H1 (cell line): ENCODE results near the gene PTPRG. TPM values are rescaled to one million over a fixed set of nuclear protein-coding genes. Genes with fewer than 3 reads are reported as not detected.

ENCODE experiments used
- CTCF ChIA-PET: fragments of 300-600 bp; sonication (Branson Sonifier 250); formaldehyde crosslinking; loops from one replicate; lab custom pipeline; 2021; ENCODE audit not compliant: partially characterized antibody; lab: Charles Lee
- POLR2A ChIA-PET: fragments of 300-600 bp; sonication (Branson Sonifier 250); formaldehyde crosslinking; loops from one replicate; lab custom pipeline; 2021; ENCODE audit warnings: inconsistent platforms; ENCODE audit not compliant: partially characterized antibody; lab: Charles Lee
- DNase-seq, 2 experiments: peaks; one replicate each; pipeline versions ENCODE4 v3.0.0 to v3.0.0-alpha.2; 2010 to 2022; ENCODE audit warnings: low spot score in 2 of 2, low read depth in 1 of 2, mixed read lengths in 1 of 2
- FAIRE-seq: peaks from 2 replicates; lab custom pipeline; 2011; peaks lifted over from hg19 to GRCh38; lab: Jason Lieb, UNC
- H2AFZ ChIP-seq: 2 replicates; pipeline ENCODE4 v1.8.1; 2012; ENCODE audit warnings: low read length, inconsistent platforms
- H2AK5ac ChIP-seq: 2 replicates; pipeline ENCODE4 v1.6.1; 2013; ENCODE audit warnings: low read depth, low read length
- H2BK120ac ChIP-seq: replicated peaks from 2 replicates; pipeline ENCODE3; 2013; ENCODE audit warnings: low read depth, low read length, inconsistent platforms
- H2BK12ac ChIP-seq: 2 replicates; pipeline ENCODE4 v1.6.1; 2013; ENCODE audit warnings: low read depth, low read length
- H2BK15ac ChIP-seq: 2 replicates; pipeline ENCODE4 v1.6.1; 2013; ENCODE audit warnings: low read length
- H2BK20ac ChIP-seq: 2 replicates; pipeline ENCODE4 v1.6.1; 2013; ENCODE audit warnings: low read length
- H2BK5ac ChIP-seq: 2 replicates; pipeline ENCODE4 v1.6.1; 2013; ENCODE audit warnings: low read depth, low read length
- H3K14ac ChIP-seq: 2 replicates; pipeline ENCODE4 v1.6.1; 2013; ENCODE audit warnings: inconsistent platforms; ENCODE audit not compliant: insufficient read length
- H3K18ac ChIP-seq: 2 replicates; pipeline ENCODE4 v1.6.1; 2013; ENCODE audit warnings: low read length; ENCODE audit errors: extremely low read depth
- H3K23ac ChIP-seq: 2 replicates; pipeline ENCODE4 v1.6.1; 2013; ENCODE audit warnings: inconsistent platforms; ENCODE audit not compliant: insufficient read length
- H3K23me2 ChIP-seq: 2 replicates; pipeline ENCODE4 v1.6.1; 2013; ENCODE audit warnings: low read depth, low read length
- H3K27ac ChIP-seq: 2 replicates; pipeline ENCODE4 v1.6.1; 2011; ENCODE audit warnings: low read depth, low read length, inconsistent platforms
- H3K27me3 ChIP-seq, 4 experiments: replicated peaks in 1 of 4; 1 replicate in 1 of 4; 2 replicates in 3 of 4; pipeline versions ENCODE4 v1.6.1 to v1.8.1; 2011 to 2013; ENCODE audit warnings: low read length in 3 of 4, mild to moderate bottlenecking in 3 of 4, inconsistent platforms in 2 of 4, mixed read lengths in 2 of 4, moderate library complexity in 1 of 4; ENCODE audit not compliant: control insufficient read depth in 3 of 4, insufficient read depth in 3 of 4; ENCODE audit errors: extremely low read depth in 1 of 4
- H3K36me3 ChIP-seq, 4 experiments: 2 replicates each; pipeline versions ENCODE4 v1.6.1 to v1.8.1; 2011 to 2013; ENCODE audit warnings: mild to moderate bottlenecking in 4 of 4, low read length in 3 of 4, moderate library complexity in 2 of 4, control low read depth in 1 of 4, inconsistent platforms in 1 of 4; ENCODE audit not compliant: insufficient read depth in 4 of 4, control insufficient read depth in 2 of 4
- H3K4ac ChIP-seq: replicated peaks from 2 replicates; pipeline ENCODE3; 2013; ENCODE audit warnings: low read length, low read depth, mixed read lengths, inconsistent platforms; ENCODE audit not compliant: insufficient read length
- H3K4me1 ChIP-seq, 4 experiments: replicated peaks in 1 of 4; 1 replicate in 1 of 4; 2 replicates in 3 of 4; pipeline versions ENCODE4 v1.6.1 to v1.8.1; 2011 to 2013; ENCODE audit warnings: low read length in 3 of 4, inconsistent platforms in 2 of 4, mixed read lengths in 1 of 4; ENCODE audit not compliant: insufficient read depth in 4 of 4, control insufficient read depth in 3 of 4
- H3K4me2 ChIP-seq, 2 experiments: 2 replicates each; pipeline versions ENCODE4 v1.6.1 to v1.8.1; 2011 to 2013; ENCODE audit warnings: low read depth in 2 of 2, low read length in 2 of 2, control low read depth in 1 of 2, inconsistent platforms in 1 of 2, mild to moderate bottlenecking in 1 of 2; ENCODE audit not compliant: insufficient read depth in 1 of 2
- H3K4me3 ChIP-seq, 4 experiments: fragments of 200-600, 300-600 bp in 1 of 4; sonication (generic), shearing (Covaris generic), sonication (Bioruptor Twin) in 1 of 4; 2 replicates each; pipeline versions ENCODE4 v1.5.1 to v1.8.1; 2011 to 2016; ENCODE audit warnings: low read length in 4 of 4, low read depth in 3 of 4, control low read depth in 2 of 4, inconsistent platforms in 2 of 4, mild to moderate bottlenecking in 2 of 4, mixed read lengths in 1 of 4, moderate library complexity in 1 of 4; ENCODE audit not compliant: insufficient read depth in 2 of 4; ENCODE audit errors: extremely low read depth in 1 of 4
- H3K56ac ChIP-seq: replicated peaks from 2 replicates; pipeline ENCODE3; 2013; ENCODE audit warnings: low read depth, mild to moderate bottlenecking, mixed read lengths, low read length, inconsistent platforms; ENCODE audit not compliant: insufficient read length
- H3K79me1 ChIP-seq: 2 replicates; pipeline ENCODE4 v1.6.1; 2013; ENCODE audit warnings: low read depth, low read length, control low read depth
- H3K79me2 ChIP-seq, 2 experiments: 2 replicates each; pipeline versions ENCODE4 v1.6.1 to v1.8.1; 2012 to 2013; ENCODE audit warnings: low read length in 2 of 2, mild to moderate bottlenecking in 2 of 2, inconsistent platforms in 1 of 2; ENCODE audit not compliant: insufficient read depth in 2 of 2, control insufficient read depth in 1 of 2
- H3K9ac ChIP-seq, 4 experiments: replicated peaks in 1 of 4; 1 replicate in 1 of 4; 2 replicates in 3 of 4; pipeline versions ENCODE4 v1.6.1 to v1.8.1; 2011 to 2013; ENCODE audit warnings: low read depth in 3 of 4, low read length in 3 of 4, control low read depth in 2 of 4, mild to moderate bottlenecking in 2 of 4, moderate library complexity in 2 of 4, inconsistent platforms in 1 of 4; ENCODE audit errors: extremely low read depth in 1 of 4
- H3K9me3 ChIP-seq, 2 experiments: 2 replicates each; pipeline versions ENCODE4 v1.6.1 to v1.8.1; 2012 to 2013; ENCODE audit warnings: mild to moderate bottlenecking in 2 of 2, moderate library complexity in 2 of 2, control low read depth in 1 of 2, inconsistent platforms in 1 of 2, low read depth in 1 of 2, low read length in 1 of 2, mixed read lengths in 1 of 2; ENCODE audit not compliant: insufficient read depth in 2 of 2
- H4K20me1 ChIP-seq, 2 experiments: replicated peaks in 1 of 2; 2 replicates each; pipeline versions ENCODE3 to v1.8.1; 2011 to 2013; ENCODE audit warnings: inconsistent platforms in 2 of 2, low read length in 2 of 2, mild to moderate bottlenecking in 1 of 2; ENCODE audit not compliant: insufficient read depth in 2 of 2, control insufficient read depth in 1 of 2
- H4K5ac ChIP-seq: 2 replicates; pipeline ENCODE4 v1.6.1; 2013; ENCODE audit warnings: low read length, low read depth, mixed read lengths, inconsistent platforms; ENCODE audit not compliant: insufficient read length
- H4K8ac ChIP-seq: 2 replicates; pipeline ENCODE4 v1.8.0; 2013; ENCODE audit warnings: mild to moderate bottlenecking, moderate library complexity, low read length, inconsistent platforms; ENCODE audit not compliant: insufficient read depth; ENCODE audit errors: extremely low read depth
- H4K91ac ChIP-seq: replicated peaks from 2 replicates; pipeline ENCODE3; 2013; ENCODE audit warnings: low read length, mixed read lengths, inconsistent platforms; ENCODE audit not compliant: insufficient read length
- ATF3 ChIP-seq: IDR thresholded peaks from 2 replicates; pipeline ENCODE4 v1.6.1; 2011; ENCODE audit warnings: low read depth, mild to moderate bottlenecking, low read length; ENCODE audit not compliant: insufficient read depth
- CTCF ChIP-seq, 3 experiments: IDR thresholded peaks; 1 replicate in 2 of 3; 2 replicates in 1 of 3; pipeline versions ENCODE4 v1.5.1 to v1.6.1; 2011; ENCODE audit warnings: low read length in 3 of 3, mild to moderate bottlenecking in 3 of 3, inconsistent platforms in 2 of 3, low read depth in 1 of 3, moderate library complexity in 1 of 3; ENCODE audit not compliant: insufficient read depth in 1 of 3; ENCODE audit errors: control extremely low read depth in 1 of 3
- E2F6 ChIP-seq: IDR thresholded peaks from 2 replicates; pipeline ENCODE4 v1.6.1; 2012; ENCODE audit warnings: inconsistent platforms
- KDM4A ChIP-seq: IDR thresholded peaks from one replicate; pipeline ENCODE4 v1.7.1; 2012; ENCODE audit warnings: low read depth, mild to moderate bottlenecking, moderate library complexity, low read length, inconsistent platforms; ENCODE audit not compliant: severe bottlenecking
- KDM5A ChIP-seq: fragments of 200-600 bp; IDR thresholded peaks from 2 replicates; pipeline ENCODE4 v1.7.1; 2012; ENCODE audit warnings: mild to moderate bottlenecking, low read length, inconsistent platforms, mixed read lengths
- NRF1 ChIP-seq: IDR thresholded peaks from 2 replicates; pipeline ENCODE4 v1.6.1; 2011; ENCODE audit warnings: mild to moderate bottlenecking, low read depth, low read length, improper control_type of control experiment
- RXRA ChIP-seq: IDR thresholded peaks from 2 replicates; pipeline ENCODE4 v1.6.1; 2011; ENCODE audit warnings: low read depth, mild to moderate bottlenecking, low read length, moderate library complexity; ENCODE audit not compliant: insufficient read depth
- WGBS, 2 experiments: shearing (Covaris generic) in 1 of 2; methylation state at CpG; one replicate each; pipeline versions ENCODE4 v1.1.6 to v1.1.7; 2013 to 2015; ENCODE audit warnings: low lambda C conversion rate in 2 of 2, mixed read lengths in 2 of 2, inconsistent platforms in 1 of 2, low coverage in 1 of 2, missing lambda C conversion rate in 1 of 2; ENCODE audit not compliant: insufficient replicate concordance in 2 of 2, insufficient coverage in 1 of 2, insufficient read length in 1 of 2; ENCODE audit errors: extremely low coverage in 1 of 2, missing lambda C conversion rate in 1 of 2; 5-methylcytosine and 5-hydroxymethylcytosine counted together
- polyA plus RNA-seq, 7 experiments: library from polyadenylated mRNA; depleted of rRNA in 3 of 7; stranded (reverse) in 5 of 7; unstranded in 2 of 7; fragments of >200 nt in 5 of 7; fragments of 200-250 nt in 2 of 7; gene quantifications; 1 replicate in 5 of 7; 2 replicates in 1 of 7; 4 replicates in 1 of 7; pipeline versions ENCODE4 v1.2.1 to v1.2.3, GENCODE V29; 2011 to 2013; ENCODE audit warnings: missing spikeins in 2 of 7, mixed read lengths in 2 of 7
- total RNA-seq: library from RNA; stranded (reverse); fragmentation: NEBNext Ultra II Directional; extraction: Animal tissue kit (Norgen Biotek cat#: 25700); gene quantifications from 2 replicates; pipeline ENCODE4 v1.2.1, GENCODE V29; 2021

Gene PTPRG
- total and polyA plus RNA-seq, 2 of the 8 experiments (the other 6 are each of a cell fraction or from before 2014, with no cell fraction given) = 23.3 to 96.2 TPM

GRCh38 chr3:61847784-61848462, 286.6 kb downstream of the PTPRG start:
- no peak overlapping the region for H2BK120ac ChIP-seq
- H3K9ac ChIP-seq = peak overlapping the region in 2 of 4 experiments; percentile 4 to 25; a peak in 2 of 7 replicates
- H3K23me2 ChIP-seq = no peaks in the 10 kb centered on the region
- WGBS, 2 experiments = 35% methylated on average over 7 of the region's 7 CpGs; no CpG with 5 or more reads in 1 of the 2 experiments
- H4K5ac ChIP-seq = no peak overlapping the region
- H3K79me2 ChIP-seq = peaks cover 0 to 84% of the 10 kb centered on the region in 2 experiments; a peak in 2 of 4 replicates
- DNase-seq = no peak
- peak; percentile 90 for FAIRE-seq
- H2BK5ac ChIP-seq = 0 out of 2 replicates have a peak overlapping the region, but pooled peaks have one; percentile 72
- H4K8ac ChIP-seq = no peak overlapping the region
- 0 out of 2 replicates have a peak overlapping the region, but pooled peaks have one; percentile 26 for H3K18ac ChIP-seq
- POLR2A ChIA-PET = interaction anchor here (0.6 to 1.7 kb wide), 3 partner anchors 9 to 78 kb away, joined by 3 read pairs; no protein-coding TSS in a partner anchor
- H3K14ac ChIP-seq = no peak overlapping the region
- H3K27ac ChIP-seq = peak overlapping the region; percentile 26; the same call in 1 of the 2 replicates
- H2BK15ac ChIP-seq = no peak overlapping the region
- H3K23ac ChIP-seq = no peak overlapping the region
- no peaks in the 10 kb centered on the region for H3K36me3 ChIP-seq
- no peaks in the 10 kb centered on the region for H3K9me3 ChIP-seq
- H3K4me1 ChIP-seq = peaks cover 6 to 23% (median 16%) of the 10 kb centered on the region in 4 experiments
- no peak overlapping the region for H4K91ac ChIP-seq
- H2BK20ac ChIP-seq = no peak overlapping the region
- H2BK12ac ChIP-seq = 0 out of 2 replicates have a peak overlapping the region, but pooled peaks have one; percentile 11
- H3K4me2 ChIP-seq = peak overlapping the region; percentile 39 to 55
- H3K79me1 ChIP-seq = no peaks in the 10 kb centered on the region; the same call in 1 of the 2 replicates
- no peaks in the 10 kb centered on the region for H3K27me3 ChIP-seq
- no peak overlapping the region for H2AK5ac ChIP-seq
- H3K4me3 ChIP-seq = peak overlapping the region in 1 of 4 experiments; percentile 12; a peak in 1 of 8 replicates
- no peaks in the 10 kb centered on the region for H4K20me1 ChIP-seq
- CTCF ChIA-PET = interaction anchor here (0.5 kb wide), 1 partner anchor 273 kb away, joined by 3 read pairs; no protein-coding TSS in a partner anchor
- no peak overlapping the region for H3K4ac ChIP-seq
- no peak overlapping the region for H3K56ac ChIP-seq
- no peak overlapping the region for H2AFZ ChIP-seq
- TF ChIP-seq CTCF (IDR thresholded peaks at IDR 0.05; ENCODE audit: control extremely low read depth in 1 of 3, insufficient read depth in 1 of 3, low read depth in 1 of 3, low read length in 3 of 3) = no peak
- TF ChIP-seq ATF3 = no peak
- TF ChIP-seq RXRA = no peak
- no peak for TF ChIP-seq KDM4A
- no peak for TF ChIP-seq NRF1
- no peak for TF ChIP-seq KDM5A
- no peak for TF ChIP-seq E2F6
